ENCODE measurements around the gene FMR1NB. TPM values are rescaled to one million over a fixed set of nuclear protein-coding genes. Genes with fewer than 3 reads are reported as not detected.

Gene FMR1NB
- total RNA-seq: not detected in 2 replicates

GRCh38 chrX:147981038-147981752 lies at the start of gene FMR1NB:
Gene FMR1NB (plus strand): TSS chrX:147981337. CDS start chrX:147981403, 66 bp downstream.

Small RNAs within 50 kb of the gene (small RNA-seq; reads per million reads assigned to genes)
- not detected for gene RNA5SP524

Other genes starting within 250 kb of the FMR1NB start
- gene FMR1, start 69.4 kb upstream of the FMR1NB start, total RNA-seq: 48.1 and 48.3 TPM in 2 replicates